PC-9 (cell line): ENCODE measurements around the gene RALGAPA2. TPM values are rescaled to one million over a fixed set of nuclear protein-coding genes. Genes with fewer than 3 reads are reported as not detected.

ENCODE experiments used
- BruUV-seq: library from RNA; stranded (reverse); fragments of 400-500 nt; replicated peaks from 2 replicates; lab custom pipeline; 2021; lab: Mats Ljungman, UMichigan
- CTCF ChIA-PET: fragments of 300-600 bp; sonication (Branson Sonifier 250); formaldehyde crosslinking; loops from one replicate; lab custom pipeline; 2022; ENCODE audit warnings: antibody characterized with exemption; lab: Charles Lee
- POLR2A ChIA-PET: fragments of 300-600 bp; sonication (Branson Sonifier 250); formaldehyde crosslinking; loops from one replicate; lab custom pipeline; 2022; ENCODE audit warnings: antibody characterized with exemption; ENCODE audit not compliant: unreplicated experiment; lab: Charles Lee
- DNase-seq, 2 experiments: peaks; one replicate each; pipeline versions ENCODE4 v3.0.0 to v3.0.0-alpha.2; 2015 to 2022; ENCODE audit warnings: mixed read lengths in 1 of 2
- H2AFZ ChIP-seq: fragments of 200-600 bp; sonication (generic); 2 replicates; pipeline ENCODE4 v1.8.1; 2017; ENCODE audit warnings: antibody characterized with exemption
- H3F3A ChIP-seq: fragments of 200-600 bp; sonication (generic); 2 replicates; pipeline ENCODE4 v1.8.1; 2017; ENCODE audit warnings: antibody characterized with exemption, mild to moderate bottlenecking, low read depth; ENCODE audit not compliant: insufficient read depth
- H3K27ac ChIP-seq: fragments of 200-600 bp; sonication (generic); 2 replicates; pipeline ENCODE4 v1.6.1; 2016; ENCODE audit warnings: mixed run types
- H3K27me3 ChIP-seq: fragments of 200-600 bp; sonication (generic); 2 replicates; pipeline ENCODE4 v1.6.1; 2016; ENCODE audit warnings: low read depth, mixed run types; ENCODE audit not compliant: insufficient read depth
- H3K36me3 ChIP-seq: fragments of 200-600 bp; sonication (generic); 2 replicates; pipeline ENCODE4 v1.6.1; 2016; ENCODE audit warnings: low read depth, mixed run types
- H3K4me1 ChIP-seq: fragments of 200-600 bp; sonication (generic); replicated peaks from 2 replicates; pipeline ENCODE4 v1.6.1; 2016; ENCODE audit warnings: mixed run types; ENCODE audit not compliant: insufficient read depth
- H3K4me2 ChIP-seq: fragments of 200-600 bp; sonication (generic); 2 replicates; pipeline ENCODE4 v1.6.1; 2017; ENCODE audit warnings: mixed run types
- H3K4me3 ChIP-seq: fragments of 200-600 bp; sonication (generic); 2 replicates; pipeline ENCODE4 v1.6.1; 2016; ENCODE audit warnings: mixed run types
- H3K79me2 ChIP-seq: fragments of 200-600 bp; sonication (generic); 2 replicates; pipeline ENCODE4 v1.6.1; 2017; ENCODE audit warnings: low read depth, mixed run types
- H3K9me2 ChIP-seq: fragments of 200-600 bp; sonication (generic); 2 replicates; pipeline ENCODE4 v1.8.1; 2017; ENCODE audit warnings: mild to moderate bottlenecking; ENCODE audit not compliant: insufficient read depth
- H3K9me3 ChIP-seq: fragments of 200-600 bp; sonication (generic); 2 replicates; pipeline ENCODE4 v1.8.1; 2016; ENCODE audit warnings: low read depth; ENCODE audit not compliant: insufficient read depth
- H4K20me1 ChIP-seq: fragments of 200-600 bp; sonication (generic); 2 replicates; pipeline ENCODE4 v1.8.1; 2017; ENCODE audit not compliant: insufficient read depth
- EZH2 ChIP-seq: fragments of 200-600 bp; sonication (generic); IDR thresholded peaks from 2 replicates; pipeline ENCODE4 v1.8.0; 2017; ENCODE audit warnings: antibody characterized with exemption, low read depth
- intact Hi-C: fragments of 100-400 bp; cut with micrococcal nuclease; formaldehyde crosslinking; loops from one replicate; pipeline ENCODE4 v1.10.0; 2022; ENCODE audit not compliant: unreplicated experiment
- total RNA-seq: library from RNA; stranded (reverse); gene quantifications from 2 replicates; pipeline ENCODE4 v1.2.3, GENCODE V29; 2021
- TF ChIP-seq, protein P1 (sequence below): fragments of 200-600 bp; sonication (generic); conservative IDR thresholded peaks from 2 replicates; pipeline ENCODE4 v1.6.1; 2017; ENCODE audit warnings: mixed run types, antibody characterized with exemption, mild to moderate bottlenecking, moderate library complexity

RALGAPA2 gene
- total RNA-seq, 1 experiment from 2014 or later, result 28.7 TPM

DNA sequence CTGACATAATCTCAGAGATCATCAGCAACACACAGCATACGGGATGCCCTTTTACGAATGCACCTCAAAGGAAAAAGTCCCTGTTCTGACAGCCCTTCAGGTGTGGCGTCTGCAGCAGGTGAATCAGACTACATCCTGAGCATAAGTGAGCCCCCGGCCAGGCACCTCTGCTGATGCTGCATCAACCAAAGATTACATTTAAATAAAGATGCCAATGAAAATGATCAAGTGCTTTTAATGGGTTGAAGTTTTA is 285.9 kb downstream of the RALGAPA2 start:
- no TSS peak for BruUV-seq
- Histone ChIP-seq H4K20me1 (no peaks in the 10 kb centered on the region), H3K36me3 (no peaks in the 10 kb centered on the region), H3F3A (no peaks in the 10 kb centered on the region), H3K27ac (no peak overlapping the region), H3K9me3 (no peaks in the 10 kb centered on the region), H3K9me2 (no peaks in the 10 kb centered on the region), H3K4me3 (no peak overlapping the region), H2AFZ (no peak overlapping the region), H3K79me2 (no peaks in the 10 kb centered on the region), H3K4me2 (no peak overlapping the region), H3K4me1 (no peaks in the 10 kb centered on the region), H3K27me3 (no peaks in the 10 kb centered on the region)
- POLR2A ChIA-PET, result no interaction called here
- intact Hi-C loops, result no loop called here
- CTCF ChIA-PET, result no interaction called here
- no peak for DNase-seq
- TF ChIP-seq, protein P1, sequence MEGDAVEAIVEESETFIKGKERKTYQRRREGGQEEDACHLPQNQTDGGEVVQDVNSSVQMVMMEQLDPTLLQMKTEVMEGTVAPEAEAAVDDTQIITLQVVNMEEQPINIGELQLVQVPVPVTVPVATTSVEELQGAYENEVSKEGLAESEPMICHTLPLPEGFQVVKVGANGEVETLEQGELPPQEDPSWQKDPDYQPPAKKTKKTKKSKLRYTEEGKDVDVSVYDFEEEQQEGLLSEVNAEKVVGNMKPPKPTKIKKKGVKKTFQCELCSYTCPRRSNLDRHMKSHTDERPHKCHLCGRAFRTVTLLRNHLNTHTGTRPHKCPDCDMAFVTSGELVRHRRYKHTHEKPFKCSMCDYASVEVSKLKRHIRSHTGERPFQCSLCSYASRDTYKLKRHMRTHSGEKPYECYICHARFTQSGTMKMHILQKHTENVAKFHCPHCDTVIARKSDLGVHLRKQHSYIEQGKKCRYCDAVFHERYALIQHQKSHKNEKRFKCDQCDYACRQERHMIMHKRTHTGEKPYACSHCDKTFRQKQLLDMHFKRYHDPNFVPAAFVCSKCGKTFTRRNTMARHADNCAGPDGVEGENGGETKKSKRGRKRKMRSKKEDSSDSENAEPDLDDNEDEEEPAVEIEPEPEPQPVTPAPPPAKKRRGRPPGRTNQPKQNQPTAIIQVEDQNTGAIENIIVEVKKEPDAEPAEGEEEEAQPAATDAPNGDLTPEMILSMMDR, result no peak
- TF ChIP-seq EZH2, result no peak

DNA sequence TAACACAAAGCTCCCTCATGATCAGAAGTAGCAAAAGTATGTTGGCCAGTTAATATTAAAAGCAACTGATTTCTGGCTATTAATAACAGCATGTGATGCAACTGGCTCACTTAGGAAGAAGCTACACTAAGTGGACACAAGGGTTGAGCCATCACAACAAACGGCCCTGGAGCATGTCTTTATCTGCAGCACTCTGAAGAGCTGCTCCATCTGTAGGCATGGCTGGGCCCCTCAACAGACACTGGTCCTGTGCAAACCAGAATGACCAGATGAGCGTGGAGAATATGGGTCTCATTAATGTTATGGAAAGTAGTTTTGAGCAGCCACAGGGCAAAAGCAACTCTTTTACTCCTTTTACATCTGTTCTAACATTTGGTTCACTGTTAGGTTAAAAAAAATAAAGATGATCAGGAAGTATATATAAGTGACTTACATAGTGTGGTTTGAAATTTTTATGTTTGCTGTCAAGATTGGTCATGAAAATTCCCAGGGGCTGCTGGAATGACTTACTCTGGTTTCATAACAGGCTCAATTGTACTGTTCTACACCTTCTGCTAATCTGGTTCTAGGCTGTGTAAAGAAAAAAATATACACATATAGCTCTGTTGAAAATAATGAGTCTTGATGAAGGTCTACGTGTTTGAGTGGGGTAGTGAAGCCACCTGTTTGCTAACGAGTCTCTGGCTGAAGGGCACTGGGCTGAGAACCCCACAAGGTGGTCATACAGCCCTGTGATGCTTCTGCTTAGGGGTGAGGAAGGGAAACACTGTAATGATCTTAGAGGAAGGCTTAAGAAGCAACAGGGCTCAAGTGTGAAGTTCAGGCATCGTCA is 286.4 kb downstream of the RALGAPA2 start:
- no TSS peak for BruUV-seq
- CTCF ChIA-PET, result no interaction called here
- Histone ChIP-seq H3K79me2 (no peaks in the 10 kb centered on the region), H3F3A (no peaks in the 10 kb centered on the region), H3K27ac (no peak overlapping the region), H3K4me1 (no peaks in the 10 kb centered on the region), H3K9me2 (no peaks in the 10 kb centered on the region), H3K27me3 (no peaks in the 10 kb centered on the region), H2AFZ (no peak overlapping the region), H3K9me3 (no peaks in the 10 kb centered on the region), H3K4me2 (no peak overlapping the region), H3K4me3 (no peak overlapping the region), H3K36me3 (no peaks in the 10 kb centered on the region), H4K20me1 (no peaks in the 10 kb centered on the region)
- TF ChIP-seq, protein P1, result no peak
- no peak for TF ChIP-seq EZH2
- intact Hi-C loops, result no loop called here
- POLR2A ChIA-PET, result no interaction called here
- DNase-seq, result no peak

DNA sequence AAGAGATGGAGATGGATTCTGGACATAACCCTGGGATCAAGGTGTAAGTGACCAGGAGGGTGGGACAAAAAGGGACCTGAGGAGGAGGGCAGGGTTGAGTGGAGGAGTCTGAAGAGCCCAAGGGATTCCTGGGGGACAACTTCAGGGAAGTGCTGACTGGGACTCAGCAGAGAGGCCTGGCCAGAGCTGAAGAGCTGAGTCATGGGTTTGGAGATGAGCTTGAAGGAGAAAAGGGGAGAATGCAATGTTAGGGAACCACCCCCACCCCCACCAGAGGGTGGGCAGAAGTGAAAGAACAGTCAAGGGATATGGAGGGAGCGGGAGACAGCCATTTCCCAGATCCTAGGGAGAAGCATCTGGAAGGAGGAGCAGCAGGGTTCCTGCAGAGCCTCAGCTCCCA is 289.3 kb downstream of the RALGAPA2 start:
- no peak overlapping the region for H3K4me2 ChIP-seq
- no peaks in the 10 kb centered on the region for H3K27me3 ChIP-seq
- no peaks in the 10 kb centered on the region for H3F3A ChIP-seq
- ChIA-PET CTCF (no interaction called here), POLR2A (no interaction called here)
- H3K27ac ChIP-seq, result no peak overlapping the region
- no peak overlapping the region for H3K4me3 ChIP-seq
- H2AFZ ChIP-seq, result no peak overlapping the region
- DNase-seq, result no peak
- H3K4me1 ChIP-seq, result no peaks in the 10 kb centered on the region
- TF ChIP-seq, protein P1, result no peak
- no peak for TF ChIP-seq EZH2
- no peaks in the 10 kb centered on the region for H3K36me3 ChIP-seq
- no peaks in the 10 kb centered on the region for H3K79me2 ChIP-seq
- BruUV-seq, result no TSS peak
- H4K20me1 ChIP-seq, result no peaks in the 10 kb centered on the region
- intact Hi-C loops, result no loop called here
- no peaks in the 10 kb centered on the region for H3K9me3 ChIP-seq
- no peaks in the 10 kb centered on the region for H3K9me2 ChIP-seq
